Renal pelvis (tissue), 4 donors: ENCODE data around the gene CD63. TPM values are rescaled to one million over a fixed set of nuclear protein-coding genes. Genes with fewer than 3 reads are reported as not detected.

Source experiments
- DNase-seq: peaks from one replicate; pipeline ENCODE4 v3.0.0-alpha.2; 2013
- polyA plus RNA-seq, 3 donors: library from polyadenylated mRNA; unstranded; fragments of 120-200 nt; gene quantifications; one replicate each; pipeline ENCODE4 v1.2.1, GENCODE V29; 2013; ENCODE audit not compliant: insufficient read length in 3 of 3

The CD63 gene
- polyA plus RNA-seq, 3 donors, result 637 to 739 (median 680) TPM

GRCh38 chr12:55696796-55697462 is 31.9 kb downstream of the CD63 start:
- DNase-seq, result no peak

GRCh38 chr12:55696141-55696540 is 32.7 kb downstream of the CD63 start:
- DNase-seq, result no peak

- DNase-seq, result no peak
Measured at GRCh38 chr12:55695349-55695748, 33.5 kb downstream of the CD63 start.

- no peak for DNase-seq
Measured at GRCh38 chr12:55694651-55695050, 34.2 kb downstream of the CD63 start.

- no peak for DNase-seq
Measured at GRCh38 chr12:55694188-55694515, 34.7 kb downstream of the CD63 start.

- DNase-seq, result no peak
Measured at GRCh38 chr12:55693323-55694187, 35.3 kb downstream of the CD63 start.

- no peak for DNase-seq
Measured at GRCh38 chr12:55692631-55693322, 36.0 kb downstream of the CD63 start.

- DNase-seq, result no peak
Measured at GRCh38 chr12:55688716-55689655, 39.8 kb downstream of the CD63 start.

GRCh38 chr12:55687746-55688145 is 41.1 kb downstream of the CD63 start:
- DNase-seq, result no peak

GRCh38 chr12:55686366-55687010 is 42.3 kb downstream of the CD63 start:
- no peak for DNase-seq

- DNase-seq, result no peak
Measured at GRCh38 chr12:55685671-55686070, 43.1 kb downstream of the CD63 start.

GRCh38 chr12:55684761-55685370 is 43.9 kb downstream of the CD63 start:
- DNase-seq, result no peak

- DNase-seq, result no peak
Measured at GRCh38 chr12:55683676-55684075, 45.1 kb downstream of the CD63 start.

- no peak for DNase-seq
Measured at GRCh38 chr12:55682087-55682796, 46.6 kb downstream of the CD63 start.

GRCh38 chr12:55681142-55682077 is 47.4 kb downstream of the CD63 start:
- DNase-seq, result peak; percentile 82

- DNase-seq, result no peak
Measured at GRCh38 chr12:55679691-55680090, 49.1 kb downstream of the CD63 start.

GRCh38 chr12:55676707-55677106 is 52.1 kb downstream of the CD63 start:
- no peak for DNase-seq

- no peak for DNase-seq
Measured at GRCh38 chr12:55675666-55676065, 53.1 kb downstream of the CD63 start.
